Heart left ventricle (tissue), 13 donors: ENCODE results near the gene BORCS5.

Experiments
- CTCF ChIP-seq, 12 donors: fragments of 200-600 bp; sonication (generic) in 4 of 12; IDR thresholded peaks; one replicate each; pipeline versions ENCODE4 v1.5.0 to v1.8.0; 2018 to 2022; ENCODE audit warnings: antibody characterized with exemption in 12 of 12, mild to moderate bottlenecking in 5 of 12
- POLR2A ChIP-seq, 2 donors: fragments of 450-650 bp; IDR thresholded peaks; one replicate each; pipeline ENCODE4 v1.6.1; 2017; ENCODE audit warnings: antibody characterized with exemption in 2 of 2, mild to moderate bottlenecking in 2 of 2, moderate library complexity in 2 of 2
- donor health status: ischemic (EF 13 %, LVEDD 7.1; RV severe dilation, severe dysfunction).
- donor health status: DM: no; HTN: yes; CAD: no.
- donor health status: DM: no; HTN: no; CAD: no.
- donor health status: ischemic (EF 25% LVEDD 6.9; RV normal size, moderate dysfunction).
- donor health status: ischemic (EF 25% LVEDD 5.7; RV mildly dilated, moderate dysfunction).
- donor health status: ischemic (EF 35%, LVEDD 5.7; RV mildly dilated, moderate dysfunction).
- donor health status: nonischemic (EF 11% LVEDD 7.7; RV severe dilation, severe dysfunction).
- donor health status: DM: yes; HTN: yes; CAD: no.
- donor health status: PGD.
- donor health status: ischemic (EF 29% LVEDD 5.4; RV normal size, mild dysfunction).
- donor health status: nonischemic (EF 23%, LVEDD 6.1; RV moderate dilation, normal function).

GRCh38 chr12:12399776-12400305, 43.0 kb downstream of the BORCS5 start:
- no peak for TF ChIP-seq CTCF (IDR thresholded peaks at IDR 0.05)
- no peak for TF ChIP-seq POLR2A (IDR thresholded peaks at IDR 0.05)
